Neural progenitor cell (in vitro differentiated cells): ENCODE results near the gene PKHD1.

Source experiments
- CTCF ChIP-seq: fragments of 200-600 bp; sonication (generic); IDR thresholded peaks from 2 replicates; pipeline ENCODE4 v1.5.1; 2017; ENCODE audit warnings: antibody characterized with exemption, mild to moderate bottlenecking
- EZH2 ChIP-seq: fragments of 200-600 bp; sonication (generic); IDR thresholded peaks from 2 replicates; pipeline ENCODE4 v1.6.1; 2017; ENCODE audit warnings: antibody characterized with exemption, mild to moderate bottlenecking, moderate library complexity
- EZH2phosphoT487 ChIP-seq: fragments of 200-600 bp; sonication (generic); IDR thresholded peaks from 2 replicates; pipeline ENCODE4 v1.6.1; 2017; ENCODE audit warnings: antibody characterized with exemption

GRCh38 chr6:51928320-51928719, 159.1 kb downstream of the PKHD1 start:
- TF ChIP-seq CTCF: no peak
- TF ChIP-seq EZH2: no peak
- TF ChIP-seq EZH2phosphoT487: no peak
